ENCODE measurements around the gene PPP1R14C.

PPP1R14C gene

GRCh38 chr6:150269130-150269856 is 126.4 kb downstream of the PPP1R14C start:
- DNase-seq (ENCODE audit: low read depth in 1 of 2, low spot score in 1 of 2): no peak

- DNase-seq (ENCODE audit: low read depth in 1 of 2, low spot score in 1 of 2): no peak
Observed at GRCh38 chr6:150269857-150270223, 127.0 kb downstream of the PPP1R14C start.

- DNase-seq (ENCODE audit: low read depth in 1 of 2, low spot score in 1 of 2): no peak
Observed at GRCh38 chr6:150270330-150271052, 127.6 kb downstream of the PPP1R14C start.

- DNase-seq (ENCODE audit: low read depth in 1 of 2, low spot score in 1 of 2): no peak
Observed at GRCh38 chr6:150271172-150271500, 128.3 kb downstream of the PPP1R14C start.

- DNase-seq (ENCODE audit: low read depth in 1 of 2, low spot score in 1 of 2): no peak
Observed at GRCh38 chr6:150271501-150272263, 128.8 kb downstream of the PPP1R14C start.

GRCh38 chr6:150272264-150272975 is 129.6 kb downstream of the PPP1R14C start:
- no peak for DNase-seq (ENCODE audit: low read depth in 1 of 2, low spot score in 1 of 2)

- DNase-seq (ENCODE audit: low read depth in 1 of 2, low spot score in 1 of 2): no peak
Observed at GRCh38 chr6:150272976-150273315, 130.1 kb downstream of the PPP1R14C start.

- DNase-seq (ENCODE audit: low read depth in 1 of 2, low spot score in 1 of 2): no peak
Observed at GRCh38 chr6:150273457-150274309, 130.8 kb downstream of the PPP1R14C start.

GRCh38 chr6:150275489-150275888 is 132.6 kb downstream of the PPP1R14C start:
- no peak for DNase-seq (ENCODE audit: low read depth in 1 of 2, low spot score in 1 of 2)

- DNase-seq (ENCODE audit: low read depth in 1 of 2, low spot score in 1 of 2): no peak
Observed at GRCh38 chr6:150276168-150276936, 133.5 kb downstream of the PPP1R14C start.

- no peak for DNase-seq (ENCODE audit: low read depth in 1 of 2, low spot score in 1 of 2)
Observed at GRCh38 chr6:150276937-150277742, 134.3 kb downstream of the PPP1R14C start.

- no peak for DNase-seq (ENCODE audit: low read depth in 1 of 2, low spot score in 1 of 2)
Observed at GRCh38 chr6:150279533-150279932, 136.7 kb downstream of the PPP1R14C start.

GRCh38 chr6:150280703-150281102 is 137.9 kb downstream of the PPP1R14C start:
- DNase-seq (ENCODE audit: low read depth in 1 of 2, low spot score in 1 of 2): no peak

- no peak for DNase-seq (ENCODE audit: low read depth in 1 of 2, low spot score in 1 of 2)
Observed at GRCh38 chr6:150281767-150282166, 138.9 kb downstream of the PPP1R14C start.

- no peak for DNase-seq (ENCODE audit: low read depth in 1 of 2, low spot score in 1 of 2)
Observed at GRCh38 chr6:150282806-150283205, 140.0 kb downstream of the PPP1R14C start.

GRCh38 chr6:150286460-150286859 is 143.6 kb downstream of the PPP1R14C start:
- no peak for DNase-seq (ENCODE audit: low read depth in 1 of 2, low spot score in 1 of 2)

- no peak for DNase-seq (ENCODE audit: low read depth in 1 of 2, low spot score in 1 of 2)
Observed at GRCh38 chr6:150286912-150287311, 144.1 kb downstream of the PPP1R14C start.

GRCh38 chr6:150288456-150288855 is 145.6 kb downstream of the PPP1R14C start:
- no peak for DNase-seq (ENCODE audit: low read depth in 1 of 2, low spot score in 1 of 2)

GRCh38 chr6:150289454-150290071 is 146.7 kb downstream of the PPP1R14C start:
- no peak for DNase-seq (ENCODE audit: low read depth in 1 of 2, low spot score in 1 of 2)

Measured in activated CD4-positive, alpha-beta T cell treated with anti-CD3 and anti-CD28 coated beads, Interleukin-2, amount 50 U/mL, for 24 hours (primary cell).